NCI-H526 (cell line): ENCODE results near the gene GTPBP4.
A peak's percentile ranks its signal among the peaks of the same experiment; 100 is the strongest.
"Not testable (repeated sequence)": the region's sequence is repeated elsewhere in the genome, so short reads cannot be mapped to it uniquely, and the experiment has no call there.

Source experiments
- DNase-seq, 2 experiments: peaks; one replicate each; lab custom pipeline; 2025; lab: John Stamatoyannopoulos, UW

The GTPBP4 gene

DNA sequence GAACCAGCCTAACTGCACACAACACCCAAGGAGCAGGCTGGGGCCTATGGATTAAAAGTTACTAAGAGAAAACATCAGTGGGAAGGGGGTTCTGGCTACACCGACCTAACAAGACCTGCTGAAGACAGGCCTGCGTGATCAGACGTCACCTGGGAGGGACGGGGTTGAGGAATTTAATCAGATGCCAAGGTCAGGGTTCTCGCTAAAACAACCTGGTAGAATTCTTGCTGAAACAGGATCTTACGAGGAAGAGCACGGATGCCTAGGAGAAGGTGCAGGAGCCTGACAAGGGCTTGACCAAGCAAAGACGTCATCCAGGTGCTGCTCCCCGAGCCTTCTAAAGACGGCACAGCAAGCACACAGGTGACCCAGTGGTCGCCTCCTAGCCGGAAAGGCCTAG is 35.9 kb downstream of the GTPBP4 start:
- DNase-seq: no peak

DNA sequence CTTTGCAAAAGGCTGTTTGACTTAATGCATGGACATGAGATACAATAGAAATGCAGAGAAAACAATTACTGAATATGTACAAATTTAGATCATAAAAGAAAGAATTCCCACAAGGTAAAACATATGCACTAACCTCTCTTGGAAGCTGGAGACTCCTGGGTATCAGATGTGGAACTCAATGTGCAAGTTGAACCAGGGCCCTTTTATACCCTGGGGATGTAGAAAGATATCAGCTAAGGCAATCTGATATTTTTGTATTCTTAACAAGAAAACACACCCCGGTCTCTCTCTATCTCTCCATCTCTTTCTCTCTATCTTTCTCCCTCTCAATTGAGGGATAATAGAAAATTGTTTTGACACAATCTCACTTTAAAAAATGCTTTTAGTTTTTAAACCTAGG is 37.4 kb downstream of the GTPBP4 start, which contains the start of gene IDI2:
TSS of gene IDI2 (minus strand) at position 177 of the 400 bp plus-strand sequence. CDS start 1,136 bp downstream, outside the sequence.
- DNase-seq: no peak

- no peak for DNase-seq
Measured at GRCh38 chr10:1026578-1026977, 38.3 kb downstream of the GTPBP4 start.

DNA sequence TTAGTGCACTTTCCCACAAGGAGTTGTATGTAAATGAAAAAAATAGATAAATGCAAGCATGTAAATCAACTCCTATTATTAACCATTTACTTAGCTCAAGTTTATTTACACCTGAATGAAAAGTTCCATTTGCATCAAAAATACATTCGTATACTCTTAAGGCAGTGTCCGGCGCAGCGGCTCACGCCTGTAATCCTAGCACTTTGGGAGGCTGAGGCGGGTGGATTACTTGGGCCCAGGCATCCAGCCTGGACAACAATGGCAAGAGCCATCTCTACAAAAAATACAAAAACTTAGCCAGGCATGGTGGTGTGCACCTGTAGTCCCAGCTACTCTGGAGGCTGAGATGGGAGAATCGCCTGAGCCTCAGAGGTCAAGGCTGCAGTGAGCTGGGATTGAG is 41.6 kb downstream of the GTPBP4 start:
- DNase-seq: no peak

- DNase-seq: no peak
Measured at GRCh38 chr10:1033601-1034000, 45.4 kb downstream of the GTPBP4 start.

GRCh38 chr10:1034758-1035157 is 46.5 kb downstream of the GTPBP4 start:
- no peak for DNase-seq

- DNase-seq: no peak
Measured at GRCh38 chr10:1035201-1035600, 47.0 kb downstream of the GTPBP4 start.

DNA sequence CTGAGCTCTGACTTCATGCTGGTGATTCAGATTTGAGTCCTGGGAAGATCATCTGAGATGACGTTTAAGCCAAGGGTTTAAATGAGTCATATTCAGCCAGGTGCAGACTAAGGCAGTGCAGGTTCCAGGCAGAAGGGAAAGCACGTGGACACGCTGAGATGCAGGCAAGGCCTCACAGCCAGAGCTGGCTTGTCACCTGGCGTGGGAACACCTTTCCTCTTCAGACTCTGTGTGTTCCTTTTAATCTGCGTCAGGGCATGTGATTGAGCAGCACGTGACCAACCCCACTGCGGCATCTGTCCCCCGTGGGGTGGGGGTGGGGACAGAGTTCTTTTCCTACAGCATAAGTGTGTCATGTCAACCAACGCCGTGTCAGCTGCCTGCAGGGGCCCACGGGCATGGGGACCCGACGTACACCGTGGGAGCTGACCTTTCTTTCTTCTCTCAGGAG is 48.1 kb downstream of the GTPBP4 start:
- no peak for DNase-seq

GRCh38 chr10:1037098-1037497 is 48.9 kb downstream of the GTPBP4 start:
- no peak for DNase-seq

DNA sequence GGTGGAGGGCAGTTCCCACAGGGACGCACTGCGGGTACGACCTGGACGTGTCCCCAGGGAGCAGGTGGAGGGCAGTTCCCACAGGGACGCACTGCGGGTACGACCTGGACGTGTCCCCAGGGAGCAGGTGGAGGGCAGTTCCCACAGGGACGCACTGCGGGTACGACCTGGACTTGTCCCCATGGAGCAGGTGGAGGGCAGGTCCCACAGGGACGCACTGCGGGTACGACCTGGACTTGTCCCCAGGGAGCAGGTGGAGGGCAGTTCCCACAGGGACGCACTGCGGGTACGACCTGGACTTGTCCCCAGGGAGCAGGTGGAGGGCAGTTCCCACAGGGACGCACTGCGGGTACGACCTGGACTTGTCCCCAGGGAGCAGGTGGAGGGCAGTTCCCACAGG is 50.5 kb downstream of the GTPBP4 start:
- not testable (repeated sequence) for DNase-seq

DNA sequence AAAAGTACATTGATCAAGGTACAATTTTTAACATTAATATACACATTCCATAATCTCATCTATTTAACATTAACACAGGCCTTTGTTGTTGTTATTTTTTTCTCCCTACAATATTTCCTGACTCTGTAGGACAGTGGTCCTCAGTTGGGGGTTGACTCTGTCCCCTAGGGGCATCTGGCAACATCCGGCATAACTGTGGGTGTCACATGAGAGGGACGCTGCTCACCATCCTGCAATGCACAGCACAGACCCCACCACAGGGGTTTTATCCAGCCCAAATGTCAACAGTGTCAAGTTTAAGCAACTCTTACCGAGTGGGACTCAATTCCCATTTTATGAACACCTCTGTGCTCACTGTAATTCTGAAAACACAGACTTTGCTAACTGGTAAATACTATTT is 51.9 kb downstream of the GTPBP4 start:
- DNase-seq: no peak

GRCh38 chr10:1041514-1041913 is 53.3 kb downstream of the GTPBP4 start:
- no peak for DNase-seq

- DNase-seq: peak; percentile 1 to 23
Measured at GRCh38 chr10:1043532-1043995, 55.3 kb downstream of the GTPBP4 start.

DNA sequence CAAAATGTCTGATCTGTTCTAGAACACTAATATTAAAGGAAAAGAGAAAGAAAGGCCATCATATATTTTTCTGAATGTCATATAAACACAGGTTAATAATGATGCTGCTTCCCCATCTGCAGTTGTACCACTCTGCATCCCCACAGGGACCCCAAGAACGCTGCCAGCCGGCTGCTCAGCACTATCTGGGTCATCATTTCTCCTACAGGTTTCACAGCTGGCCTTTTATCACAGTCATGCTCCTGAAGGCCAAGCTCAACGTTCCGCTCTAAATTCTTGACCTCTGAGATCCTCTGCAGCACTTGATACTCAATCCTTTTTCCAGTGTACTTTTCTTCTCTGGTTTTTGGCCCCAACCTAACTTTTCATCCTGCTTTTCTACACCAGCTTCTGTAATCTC is 55.9 kb downstream of the GTPBP4 start:
- DNase-seq: no peak

GRCh38 chr10:1044964-1045363 is 56.7 kb downstream of the GTPBP4 start:
- DNase-seq: no peak

DNA sequence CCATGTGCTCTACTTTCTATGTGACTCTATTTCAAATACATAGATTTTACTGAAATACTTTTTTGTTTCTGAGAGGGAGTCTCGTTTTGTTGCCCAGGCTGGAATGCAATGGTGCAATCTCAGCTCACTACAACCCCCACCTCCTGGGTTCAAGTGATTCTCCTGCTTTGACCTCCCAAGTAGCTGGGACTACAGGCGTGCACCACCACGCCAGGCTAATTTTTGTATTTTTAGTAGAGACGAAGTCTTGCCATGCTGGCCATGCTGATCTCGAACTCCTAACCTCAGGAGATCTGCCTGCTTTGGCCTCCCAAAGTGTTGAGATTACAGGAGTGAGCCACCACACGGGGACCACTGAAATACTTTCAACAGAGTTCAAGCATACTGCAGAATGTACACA is 57.2 kb downstream of the GTPBP4 start:
- no peak for DNase-seq

GRCh38 chr10:1047937-1048336 is 59.7 kb downstream of the GTPBP4 start:
- DNase-seq: peak in 1 of 2 experiments; percentile 9

GRCh38 chr10:1048349-1048731 is 60.1 kb downstream of the GTPBP4 start:
- DNase-seq: peak in 1 of 2 experiments; percentile 36

- DNase-seq: peak; percentile 94 to 99
Measured at GRCh38 chr10:1048732-1049424, 60.6 kb downstream of the GTPBP4 start, which contains the start of gene IDI1. TSS of gene IDI1 (minus strand) at chr10:1049119. CDS start at chr10:1049003, 116 bp downstream.

- peak in 1 of 2 experiments; percentile 31 for DNase-seq
Measured at GRCh38 chr10:1049425-1049958, 61.3 kb downstream of the GTPBP4 start.

- DNase-seq: peak in 1 of 2 experiments; percentile 26
Measured at GRCh38 chr10:1050145-1050544, 61.9 kb downstream of the GTPBP4 start.

GRCh38 chr10:1050554-1050953 is 62.3 kb downstream of the GTPBP4 start:
- DNase-seq: peak; percentile 63 to 72

- DNase-seq: no peak
Measured at GRCh38 chr10:1054684-1055083, 66.5 kb downstream of the GTPBP4 start.
